Endodermal cell (in vitro differentiated cells): ENCODE data around the gene CLCA1. TPM values are rescaled to one million over a fixed set of nuclear protein-coding genes. Genes with fewer than 3 reads are reported as not detected.

Experiments
- DNase-seq: peaks from one replicate; pipeline ENCODE4 v3.0.0-alpha.2; 2017
- H3K27ac ChIP-seq: 2 replicates; pipeline ENCODE4 v1.5.1; 2013; ENCODE audit warnings: mild to moderate bottlenecking, low read depth, low read length, moderate library complexity
- H3K27me3 ChIP-seq: 2 replicates; pipeline ENCODE4 v1.6.1; 2013; ENCODE audit warnings: mild to moderate bottlenecking, low read length, moderate library complexity; ENCODE audit not compliant: insufficient read depth, control insufficient read depth, poor library complexity, severe bottlenecking
- H3K36me3 ChIP-seq: 2 replicates; pipeline ENCODE4 v1.7.0; 2013; ENCODE audit warnings: mild to moderate bottlenecking, low read length, moderate library complexity; ENCODE audit not compliant: control insufficient read depth, insufficient read depth
- H3K4me1 ChIP-seq: one replicate; pipeline ENCODE4 v1.7.0; 2013; ENCODE audit warnings: low read length; ENCODE audit not compliant: control insufficient read depth, insufficient read depth
- H3K4me3 ChIP-seq: 2 replicates; pipeline ENCODE4 v1.5.1; 2013; ENCODE audit warnings: mild to moderate bottlenecking, low read length, moderate library complexity
- H3K9ac ChIP-seq: 2 replicates; pipeline ENCODE4 v1.6.1; 2013; ENCODE audit warnings: mild to moderate bottlenecking, low read length, moderate library complexity; ENCODE audit not compliant: poor library complexity, severe bottlenecking; ENCODE audit errors: extremely low read depth
- H3K9me3 ChIP-seq: 2 replicates; pipeline ENCODE4 v1.6.1; 2013; ENCODE audit warnings: mild to moderate bottlenecking, low read length, moderate library complexity; ENCODE audit not compliant: control insufficient read depth
- H3K27ac Mint-ChIP-seq: 2 replicates; pipeline ENCODE4 v1.8.0; 2020; ENCODE audit warnings: mixed read lengths
- H3K27me3 Mint-ChIP-seq: 2 replicates; pipeline ENCODE4 v1.8.0; 2021; ENCODE audit warnings: mild to moderate bottlenecking, mixed read lengths; ENCODE audit not compliant: insufficient read depth
- H3K36me3 Mint-ChIP-seq: 2 replicates; pipeline ENCODE4 v1.8.0; 2020; ENCODE audit warnings: low read depth, mixed read lengths
- H3K4me1 Mint-ChIP-seq: 2 replicates; pipeline ENCODE4 v1.8.0; 2020; ENCODE audit warnings: mixed read lengths
- H3K4me3 Mint-ChIP-seq: 2 replicates; pipeline ENCODE4 v1.8.0; 2020; ENCODE audit warnings: mild to moderate bottlenecking, moderate library complexity, mixed read lengths
- H3K9me3 Mint-ChIP-seq: 2 replicates; pipeline ENCODE4 v1.8.0; 2020; ENCODE audit warnings: mild to moderate bottlenecking, mixed read lengths
- CTCF ChIP-seq: fragments of 200-600 bp; sonication (generic); conservative IDR thresholded peaks from 2 replicates; pipeline ENCODE4 v1.5.0; 2021; ENCODE audit warnings: antibody characterized with exemption, mild to moderate bottlenecking
- WGBS, 2 experiments: methylation state at CpG; one replicate each; pipeline versions ENCODE4 v1.1.5 to v1.1.7; 2013; ENCODE audit warnings: missing lambda C conversion rate in 2 of 2, mixed read lengths in 1 of 2; ENCODE audit not compliant: insufficient coverage in 1 of 2, insufficient read length in 1 of 2; 5-methylcytosine and 5-hydroxymethylcytosine counted together
- total RNA-seq, 2 donors: library from RNA; stranded (reverse); fragmentation: NEBNext Ultra II Directional in 1 of 2; extraction: Animal tissue kit (Norgen Biotek cat#: 25700) in 1 of 2; gene quantifications; 2 replicates in 1 of 2; 3 replicates in 1 of 2; pipeline ENCODE4 v1.2.1, GENCODE V29; 2021

The CLCA1 gene
- total RNA-seq, 2 donors from 2014 or later, result 0.24 to 0.60 TPM

DNA sequence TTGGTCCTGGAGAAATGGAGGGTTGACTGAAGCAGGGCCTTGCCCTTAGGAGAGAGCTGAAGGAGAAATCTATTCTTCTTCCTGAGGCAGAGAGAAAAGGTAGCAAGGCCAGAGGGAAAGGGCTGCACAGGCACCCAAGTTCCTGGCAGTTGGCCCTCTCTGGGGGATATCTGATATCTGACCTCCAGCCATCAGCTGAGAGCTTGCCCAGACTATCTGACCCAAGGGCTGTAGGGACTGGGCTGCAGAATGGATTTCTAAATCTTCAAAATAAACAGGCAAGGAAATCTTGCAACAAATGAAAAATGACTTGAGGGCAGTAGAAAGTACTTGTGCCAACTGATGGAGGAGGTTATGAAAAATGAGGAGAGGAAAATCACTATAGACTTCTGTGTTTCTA lies 45.3 kb upstream of the CLCA1 start:
- Histone ChIP-seq H3K36me3 (no peaks in the 10 kb centered on the region), H3K27ac (no peak overlapping the region), H3K9ac (no peak overlapping the region), H3K9me3 (no peaks in the 10 kb centered on the region), H3K4me1 (no peaks in the 10 kb centered on the region), H3K27me3 (peaks cover 7% of the 10 kb centered on the region), H3K4me3 (no peak overlapping the region)
- no peak for DNase-seq
- no peaks in the 10 kb centered on the region for H3K27me3 Mint-ChIP-seq
- H3K36me3 Mint-ChIP-seq, result no peaks in the 10 kb centered on the region
- no peak for TF ChIP-seq CTCF
- peaks cover 2% of the 10 kb centered on the region for H3K4me1 Mint-ChIP-seq
- H3K9me3 Mint-ChIP-seq, result no peaks in the 10 kb centered on the region
- no peak overlapping the region for H3K4me3 Mint-ChIP-seq
- H3K27ac Mint-ChIP-seq, result no peak overlapping the region

- Mint-ChIP-seq H3K4me3 (no peak within 1 kb of the TSS), H3K9me3 (no peaks in the 10 kb centered on the region), H3K27me3 (no peaks in the 10 kb centered on the region), H3K36me3 (no peaks in the 10 kb centered on the region), H3K27ac (no peak within 1 kb of the TSS), H3K4me1 (peaks cover 2% of the 10 kb centered on the region)
- H3K9me3 ChIP-seq, result no peaks in the 10 kb centered on the region
- peaks cover 7% of the 10 kb centered on the region for H3K27me3 ChIP-seq
- no peak within 1 kb of the TSS for H3K27ac ChIP-seq
- H3K4me1 ChIP-seq, result no peaks in the 10 kb centered on the region
- H3K9ac ChIP-seq, result no peak within 1 kb of the TSS
- TF ChIP-seq CTCF, result no peak
- H3K36me3 ChIP-seq, result no peaks in the 10 kb centered on the region
- no peak for DNase-seq
- no peak within 1 kb of the TSS for H3K4me3 ChIP-seq
These were observed 44.9 kb upstream of the CLCA1 start, which contains the start of gene CLCA2 for GRCh38 chr1:86423873-86424272. Gene CLCA2, plus strand, starts transcription at chr1:86424171. Its CDS starts 77 bp downstream, at chr1:86424248.

DNA sequence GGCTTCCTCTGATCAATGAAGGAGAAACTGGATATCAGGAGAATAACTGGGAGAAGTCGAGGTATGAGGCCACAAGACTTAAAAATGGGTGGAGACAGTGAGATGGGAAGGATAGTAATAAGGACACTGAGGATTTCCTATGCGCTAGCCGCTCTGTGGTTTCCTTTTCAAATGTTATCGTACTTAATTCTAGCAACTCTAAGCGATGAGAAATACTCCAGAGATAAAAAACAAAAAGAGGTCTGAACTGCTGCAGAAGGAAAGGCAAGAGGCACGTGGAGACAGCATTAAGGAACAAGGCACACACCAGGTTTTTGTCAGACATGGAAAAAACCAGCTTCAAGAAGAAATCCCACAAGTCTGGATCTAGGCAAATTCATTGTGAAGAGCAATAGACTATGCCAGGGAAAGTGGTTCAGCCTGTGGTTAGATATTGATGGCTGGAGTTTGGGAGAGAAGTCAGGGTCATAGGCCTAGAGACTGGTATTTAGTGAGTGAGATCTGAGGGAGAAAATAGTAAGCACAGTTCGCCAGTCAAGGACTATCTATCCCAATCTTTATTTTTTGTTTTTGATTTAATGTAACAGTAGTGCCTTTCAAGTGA lies 39.5 kb upstream of the CLCA1 start:
- no peaks in the 10 kb centered on the region for H3K4me1 Mint-ChIP-seq
- H3K27me3 Mint-ChIP-seq, result peaks cover 10% of the 10 kb centered on the region
- Histone ChIP-seq H3K9ac (no peak overlapping the region), H3K4me1 (no peaks in the 10 kb centered on the region), H3K4me3 (no peak overlapping the region), H3K27ac (no peak overlapping the region), H3K36me3 (no peaks in the 10 kb centered on the region), H3K9me3 (no peaks in the 10 kb centered on the region), H3K27me3 (peaks cover 32% of the 10 kb centered on the region)
- H3K27ac Mint-ChIP-seq, result no peak overlapping the region
- H3K4me3 Mint-ChIP-seq, result no peak overlapping the region
- no peaks in the 10 kb centered on the region for H3K9me3 Mint-ChIP-seq
- WGBS, 2 experiments, result 93% methylated on average over 6 to 7 of the region's 7 CpGs
- TF ChIP-seq CTCF, result no peak
- DNase-seq, result no peak
- H3K36me3 Mint-ChIP-seq, result no peaks in the 10 kb centered on the region
